Astrocyte (in vitro differentiated cells and primary cell): Measurements from ENCODE around the gene IL1RAP.

ENCODE experiments used
- CTCF ChIP-seq: IDR thresholded peaks from 2 replicates; pipeline ENCODE4 v1.5.1; 2011; ENCODE audit warnings: low read depth, mild to moderate bottlenecking, inconsistent platforms, low read length, moderate library complexity; ENCODE audit not compliant: insufficient read depth
- EZH2 ChIP-seq: IDR thresholded peaks from 2 replicates; pipeline ENCODE4 v1.6.1; 2012; ENCODE audit warnings: mild to moderate bottlenecking, low read length, inconsistent platforms; ENCODE audit not compliant: insufficient read depth

- TF ChIP-seq CTCF: no peak
- no peak for TF ChIP-seq EZH2
Observed at GRCh38 chr3:190594171-190594570, 80.3 kb downstream of the IL1RAP start.
